ENCODE data around the gene FLT4. TPM values are rescaled to one million over a fixed set of nuclear protein-coding genes. Genes with fewer than 3 reads are reported as not detected.

The FLT4 gene
- total and polyA plus RNA-seq, 4 donors = 2.0 to 19.9 (median 7.6) TPM

DNA sequence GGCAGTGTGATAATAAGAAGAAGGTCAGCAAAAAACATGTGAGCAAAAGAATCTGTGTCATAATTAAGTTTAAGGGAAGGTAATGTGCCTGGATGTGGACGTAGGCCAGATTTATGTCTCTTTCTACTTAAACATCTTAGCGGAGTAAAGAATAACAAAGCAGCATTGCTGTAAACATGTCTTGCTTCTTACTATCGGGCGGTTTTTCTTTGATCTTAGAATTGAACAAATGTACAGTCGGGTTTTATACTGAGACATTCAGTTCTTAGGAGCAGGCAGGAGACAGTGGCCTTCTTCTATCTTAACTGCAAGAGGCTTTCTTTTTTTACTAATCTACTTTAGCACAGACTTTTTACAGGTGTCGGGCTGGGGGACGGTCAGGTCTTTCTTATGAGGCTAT, 40.4 kb upstream of the FLT4 start:
- 75% methylated on average over 7 of the region's 7 CpGs for WGBS
- H3K4me3 ChIP-seq (ENCODE audit: low read depth in 1 of 3, low read length in 3 of 3) = no peak overlapping the region

DNA sequence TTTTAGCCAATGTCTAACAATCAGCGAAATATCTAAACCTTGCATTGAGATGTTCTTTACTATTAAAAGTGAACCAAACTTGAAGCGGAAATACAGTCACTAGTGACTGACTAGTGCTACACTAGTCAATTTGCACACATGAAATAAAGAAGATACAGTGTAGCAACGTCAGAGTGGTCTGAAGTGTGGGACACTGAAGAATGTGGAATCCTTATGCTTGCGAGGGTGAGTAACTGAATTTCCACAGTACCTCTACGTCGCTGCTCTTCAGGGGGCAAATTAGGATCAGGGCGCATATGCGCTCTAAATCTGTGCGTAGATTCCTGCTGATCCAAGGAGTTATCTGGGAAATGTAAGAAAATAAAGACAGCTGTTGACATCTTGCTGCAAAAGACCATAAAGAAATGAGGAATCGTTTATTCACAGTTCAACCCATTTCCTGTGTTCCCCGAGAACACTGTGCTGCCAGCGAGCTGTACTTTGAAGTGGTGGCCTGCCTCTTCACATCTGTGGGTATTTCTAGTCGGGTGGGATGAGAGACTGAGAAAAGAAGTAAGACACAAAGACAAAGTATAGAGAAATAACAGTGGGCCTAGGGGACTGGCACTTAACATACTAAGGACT, 39.8 kb upstream of the FLT4 start:
- no peaks in the 10 kb centered on the region for H3K4me1 ChIP-seq (ENCODE audit: control insufficient read depth in 4 of 4, insufficient read depth in 4 of 4, low read length in 3 of 4)
- DNase-seq (ENCODE audit: low spot score) = no peak
- TF ChIP-seq RAD21 (IDR thresholded peaks at IDR 0.05) (no peak), NR2F2 (IDR thresholded peaks at IDR 0.05) (no peak), YY1 (IDR thresholded peaks at IDR 0.05) (no peak), SP1 (IDR thresholded peaks at IDR 0.05) (no peak), EGR1 (IDR thresholded peaks at IDR 0.05; ENCODE audit: low read depth in 2 of 2) (no peak), TAF1 (conservative IDR thresholded peaks at IDR 0.05) (no peak), JUND (IDR thresholded peaks at IDR 0.05) (no peak), FOXA2 (IDR thresholded peaks at IDR 0.05) (no peak), HNF4G (IDR thresholded peaks at IDR 0.05) (no peak), FOXA1 (IDR thresholded peaks at IDR 0.05) (no peak)
- TF ChIP-seq, protein P1, sequence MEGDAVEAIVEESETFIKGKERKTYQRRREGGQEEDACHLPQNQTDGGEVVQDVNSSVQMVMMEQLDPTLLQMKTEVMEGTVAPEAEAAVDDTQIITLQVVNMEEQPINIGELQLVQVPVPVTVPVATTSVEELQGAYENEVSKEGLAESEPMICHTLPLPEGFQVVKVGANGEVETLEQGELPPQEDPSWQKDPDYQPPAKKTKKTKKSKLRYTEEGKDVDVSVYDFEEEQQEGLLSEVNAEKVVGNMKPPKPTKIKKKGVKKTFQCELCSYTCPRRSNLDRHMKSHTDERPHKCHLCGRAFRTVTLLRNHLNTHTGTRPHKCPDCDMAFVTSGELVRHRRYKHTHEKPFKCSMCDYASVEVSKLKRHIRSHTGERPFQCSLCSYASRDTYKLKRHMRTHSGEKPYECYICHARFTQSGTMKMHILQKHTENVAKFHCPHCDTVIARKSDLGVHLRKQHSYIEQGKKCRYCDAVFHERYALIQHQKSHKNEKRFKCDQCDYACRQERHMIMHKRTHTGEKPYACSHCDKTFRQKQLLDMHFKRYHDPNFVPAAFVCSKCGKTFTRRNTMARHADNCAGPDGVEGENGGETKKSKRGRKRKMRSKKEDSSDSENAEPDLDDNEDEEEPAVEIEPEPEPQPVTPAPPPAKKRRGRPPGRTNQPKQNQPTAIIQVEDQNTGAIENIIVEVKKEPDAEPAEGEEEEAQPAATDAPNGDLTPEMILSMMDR (IDR thresholded peaks at IDR 0.05; ENCODE audit: low read depth, low read length, missing input control) = no peak
- TF ChIP-seq, protein P2, sequence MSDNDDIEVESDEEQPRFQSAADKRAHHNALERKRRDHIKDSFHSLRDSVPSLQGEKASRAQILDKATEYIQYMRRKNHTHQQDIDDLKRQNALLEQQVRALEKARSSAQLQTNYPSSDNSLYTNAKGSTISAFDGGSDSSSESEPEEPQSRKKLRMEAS (IDR thresholded peaks at IDR 0.05) = no peak
- TF ChIP-seq, protein P3, sequence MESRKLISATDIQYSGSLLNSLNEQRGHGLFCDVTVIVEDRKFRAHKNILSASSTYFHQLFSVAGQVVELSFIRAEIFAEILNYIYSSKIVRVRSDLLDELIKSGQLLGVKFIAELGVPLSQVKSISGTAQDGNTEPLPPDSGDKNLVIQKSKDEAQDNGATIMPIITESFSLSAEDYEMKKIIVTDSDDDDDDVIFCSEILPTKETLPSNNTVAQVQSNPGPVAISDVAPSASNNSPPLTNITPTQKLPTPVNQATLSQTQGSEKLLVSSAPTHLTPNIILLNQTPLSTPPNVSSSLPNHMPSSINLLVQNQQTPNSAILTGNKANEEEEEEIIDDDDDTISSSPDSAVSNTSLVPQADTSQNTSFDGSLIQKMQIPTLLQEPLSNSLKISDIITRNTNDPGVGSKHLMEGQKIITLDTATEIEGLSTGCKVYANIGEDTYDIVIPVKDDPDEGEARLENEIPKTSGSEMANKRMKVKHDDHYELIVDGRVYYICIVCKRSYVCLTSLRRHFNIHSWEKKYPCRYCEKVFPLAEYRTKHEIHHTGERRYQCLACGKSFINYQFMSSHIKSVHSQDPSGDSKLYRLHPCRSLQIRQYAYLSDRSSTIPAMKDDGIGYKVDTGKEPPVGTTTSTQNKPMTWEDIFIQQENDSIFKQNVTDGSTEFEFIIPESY (IDR thresholded peaks at IDR 0.05) = no peak
- TF ChIP-seq, protein P4, sequence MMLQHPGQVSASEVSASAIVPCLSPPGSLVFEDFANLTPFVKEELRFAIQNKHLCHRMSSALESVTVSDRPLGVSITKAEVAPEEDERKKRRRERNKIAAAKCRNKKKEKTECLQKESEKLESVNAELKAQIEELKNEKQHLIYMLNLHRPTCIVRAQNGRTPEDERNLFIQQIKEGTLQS (IDR thresholded peaks at IDR 0.05) = no peak
- TF ChIP-seq, protein P5, sequence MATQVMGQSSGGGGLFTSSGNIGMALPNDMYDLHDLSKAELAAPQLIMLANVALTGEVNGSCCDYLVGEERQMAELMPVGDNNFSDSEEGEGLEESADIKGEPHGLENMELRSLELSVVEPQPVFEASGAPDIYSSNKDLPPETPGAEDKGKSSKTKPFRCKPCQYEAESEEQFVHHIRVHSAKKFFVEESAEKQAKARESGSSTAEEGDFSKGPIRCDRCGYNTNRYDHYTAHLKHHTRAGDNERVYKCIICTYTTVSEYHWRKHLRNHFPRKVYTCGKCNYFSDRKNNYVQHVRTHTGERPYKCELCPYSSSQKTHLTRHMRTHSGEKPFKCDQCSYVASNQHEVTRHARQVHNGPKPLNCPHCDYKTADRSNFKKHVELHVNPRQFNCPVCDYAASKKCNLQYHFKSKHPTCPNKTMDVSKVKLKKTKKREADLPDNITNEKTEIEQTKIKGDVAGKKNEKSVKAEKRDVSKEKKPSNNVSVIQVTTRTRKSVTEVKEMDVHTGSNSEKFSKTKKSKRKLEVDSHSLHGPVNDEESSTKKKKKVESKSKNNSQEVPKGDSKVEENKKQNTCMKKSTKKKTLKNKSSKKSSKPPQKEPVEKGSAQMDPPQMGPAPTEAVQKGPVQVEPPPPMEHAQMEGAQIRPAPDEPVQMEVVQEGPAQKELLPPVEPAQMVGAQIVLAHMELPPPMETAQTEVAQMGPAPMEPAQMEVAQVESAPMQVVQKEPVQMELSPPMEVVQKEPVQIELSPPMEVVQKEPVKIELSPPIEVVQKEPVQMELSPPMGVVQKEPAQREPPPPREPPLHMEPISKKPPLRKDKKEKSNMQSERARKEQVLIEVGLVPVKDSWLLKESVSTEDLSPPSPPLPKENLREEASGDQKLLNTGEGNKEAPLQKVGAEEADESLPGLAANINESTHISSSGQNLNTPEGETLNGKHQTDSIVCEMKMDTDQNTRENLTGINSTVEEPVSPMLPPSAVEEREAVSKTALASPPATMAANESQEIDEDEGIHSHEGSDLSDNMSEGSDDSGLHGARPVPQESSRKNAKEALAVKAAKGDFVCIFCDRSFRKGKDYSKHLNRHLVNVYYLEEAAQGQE (IDR thresholded peaks at IDR 0.05) = no peak
- H3K27ac ChIP-seq (ENCODE audit: low read depth in 1 of 2, low read length in 2 of 2) = no peak overlapping the region
- H3K36me3 ChIP-seq (ENCODE audit: control insufficient read depth in 4 of 4, insufficient read depth in 3 of 4, low read depth in 1 of 4, low read length in 3 of 4) = no peaks in the 10 kb centered on the region
- H3K9ac ChIP-seq (ENCODE audit: low read depth in 1 of 2, low read length in 2 of 2) = no peak overlapping the region
- no peak overlapping the region for H3K4me3 ChIP-seq (ENCODE audit: low read depth in 1 of 3, low read length in 3 of 3)
- H3K9me3 ChIP-seq (ENCODE audit: control insufficient read depth in 4 of 4, low read length in 3 of 4) = no peaks in the 10 kb centered on the region
- H3K27me3 ChIP-seq (ENCODE audit: control insufficient read depth in 4 of 4, insufficient read depth in 4 of 4, low read length in 3 of 4) = peaks cover 0 to 10% (median 2%) of the 10 kb centered on the region in 4 donors
- 70% methylated on average over 13 of the region's 13 CpGs for WGBS

More for the DNA sequence above, 40.4 kb upstream of the FLT4 start:
- H3K27ac ChIP-seq (ENCODE audit: low read depth in 1 of 2, low read length in 2 of 2) = no peak overlapping the region
- peaks cover 0 to 15% (median 2%) of the 10 kb centered on the region in 4 donors for H3K27me3 ChIP-seq (ENCODE audit: control insufficient read depth in 4 of 4, insufficient read depth in 4 of 4, low read length in 3 of 4)
- no peak for DNase-seq (ENCODE audit: low spot score)
- H3K4me1 ChIP-seq (ENCODE audit: control insufficient read depth in 4 of 4, insufficient read depth in 4 of 4, low read length in 3 of 4) = no peaks in the 10 kb centered on the region
- TF ChIP-seq HNF4G (IDR thresholded peaks at IDR 0.05) (no peak), FOXA2 (IDR thresholded peaks at IDR 0.05) (no peak), FOXA1 (IDR thresholded peaks at IDR 0.05) (no peak)
- H3K36me3 ChIP-seq (ENCODE audit: control insufficient read depth in 4 of 4, insufficient read depth in 3 of 4, low read depth in 1 of 4, low read length in 3 of 4) = no peaks in the 10 kb centered on the region
- no peak overlapping the region for H3K9ac ChIP-seq (ENCODE audit: low read depth in 1 of 2, low read length in 2 of 2)
- no peaks in the 10 kb centered on the region for H3K9me3 ChIP-seq (ENCODE audit: control insufficient read depth in 4 of 4, low read length in 3 of 4)

Data from liver (tissue), 9 donors.